SK-N-MC (cell line): ENCODE data around the gene MAML2.

Source experiments
- EZH2 ChIP-seq: fragments of 200-600 bp; sonication (generic); IDR thresholded peaks from one replicate; pipeline ENCODE4 v1.6.1; 2017; ENCODE audit warnings: antibody characterized with exemption
- FOXP2 ChIP-seq: optimal IDR thresholded peaks from 2 replicates; pipeline ENCODE3; 2011; ENCODE audit warnings: mild to moderate bottlenecking, moderate library complexity; ENCODE audit not compliant: insufficient read depth; ENCODE audit errors: extremely low read length, control extremely low read depth
- POLR2AphosphoS5 ChIP-seq: IDR thresholded peaks from 2 replicates; pipeline ENCODE4 v1.6.1; 2012; ENCODE audit warnings: mild to moderate bottlenecking, low read depth, low read length, borderline replicate concordance

DNA sequence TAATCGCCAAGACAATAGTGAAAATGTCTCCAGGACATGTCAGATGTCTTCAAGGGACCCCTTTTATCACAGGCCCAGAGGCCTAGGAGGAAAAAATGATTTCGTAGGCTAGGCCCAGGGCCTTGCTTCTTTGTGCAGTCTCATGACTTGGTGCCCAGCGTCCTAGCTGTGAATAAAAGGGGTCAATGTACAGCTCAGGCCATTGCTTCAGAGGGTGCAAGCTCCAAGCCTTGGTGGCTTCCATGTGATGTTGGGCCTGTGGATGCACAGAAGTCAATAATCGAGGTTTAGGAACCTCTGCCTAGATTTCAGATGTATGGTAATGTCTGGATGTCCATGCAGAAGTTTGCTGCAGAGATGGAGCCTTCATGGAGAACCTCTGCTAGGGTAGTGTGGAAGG lies 398.4 kb downstream of the MAML2 start:
- no peak for TF ChIP-seq EZH2
- no peak for TF ChIP-seq FOXP2
- TF ChIP-seq POLR2AphosphoS5: no peak
